ENCODE data around the gene GPR39.

Gene GPR39

DNA sequence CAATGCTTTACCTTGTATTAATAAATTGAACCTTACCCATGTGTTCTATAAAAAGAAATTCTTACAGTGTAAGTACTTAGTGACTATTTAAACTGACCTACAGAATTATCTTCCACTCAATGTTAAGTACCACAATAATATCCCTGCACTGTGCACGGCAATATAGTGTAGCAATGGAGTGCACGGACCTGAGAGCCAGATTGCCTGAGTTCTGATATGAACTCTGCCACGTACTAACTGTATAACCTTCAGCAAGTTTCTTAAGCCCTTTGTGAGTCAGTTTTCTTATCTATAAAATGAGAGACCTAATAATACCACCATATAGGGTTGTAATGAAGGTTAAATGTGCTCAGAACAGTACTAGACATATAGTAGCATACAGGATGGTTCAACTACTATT is 66.2 kb downstream of the GPR39 start:
- Histone ChIP-seq H3K9me3 (ENCODE audit: control insufficient read depth, insufficient read depth, low read length) (no peaks in the 10 kb centered on the region), H3K4me2 (ENCODE audit: low read length) (no peak overlapping the region), H3K27ac (ENCODE audit: low read depth, low read length) (no peak overlapping the region), H3K4me3 (ENCODE audit: low read length) (no peak overlapping the region), H3K9me2 (replicated peaks; ENCODE audit: control insufficient read depth, low read length) (no peaks in the 10 kb centered on the region), H4K20me1 (ENCODE audit: control insufficient read depth, insufficient read depth, low read depth, low read length) (no peaks in the 10 kb centered on the region), H3K27me3 (ENCODE audit: control insufficient read depth, low read length) (no peaks in the 10 kb centered on the region), H3K4me1 (ENCODE audit: control insufficient read depth, low read length) (no peaks in the 10 kb centered on the region), H3F3A (ENCODE audit: control insufficient read depth, insufficient read depth) (no peaks in the 10 kb centered on the region), H3K36me3 (ENCODE audit: control insufficient read depth, low read length) (no peaks in the 10 kb centered on the region), H3K79me2 (ENCODE audit: control insufficient read depth, low read length) (no peaks in the 10 kb centered on the region)
- TF ChIP-seq EZH2phosphoT487 (IDR thresholded peaks at IDR 0.05; ENCODE audit: borderline replicate concordance, low read length) = no peak
- TF ChIP-seq, protein P1, sequence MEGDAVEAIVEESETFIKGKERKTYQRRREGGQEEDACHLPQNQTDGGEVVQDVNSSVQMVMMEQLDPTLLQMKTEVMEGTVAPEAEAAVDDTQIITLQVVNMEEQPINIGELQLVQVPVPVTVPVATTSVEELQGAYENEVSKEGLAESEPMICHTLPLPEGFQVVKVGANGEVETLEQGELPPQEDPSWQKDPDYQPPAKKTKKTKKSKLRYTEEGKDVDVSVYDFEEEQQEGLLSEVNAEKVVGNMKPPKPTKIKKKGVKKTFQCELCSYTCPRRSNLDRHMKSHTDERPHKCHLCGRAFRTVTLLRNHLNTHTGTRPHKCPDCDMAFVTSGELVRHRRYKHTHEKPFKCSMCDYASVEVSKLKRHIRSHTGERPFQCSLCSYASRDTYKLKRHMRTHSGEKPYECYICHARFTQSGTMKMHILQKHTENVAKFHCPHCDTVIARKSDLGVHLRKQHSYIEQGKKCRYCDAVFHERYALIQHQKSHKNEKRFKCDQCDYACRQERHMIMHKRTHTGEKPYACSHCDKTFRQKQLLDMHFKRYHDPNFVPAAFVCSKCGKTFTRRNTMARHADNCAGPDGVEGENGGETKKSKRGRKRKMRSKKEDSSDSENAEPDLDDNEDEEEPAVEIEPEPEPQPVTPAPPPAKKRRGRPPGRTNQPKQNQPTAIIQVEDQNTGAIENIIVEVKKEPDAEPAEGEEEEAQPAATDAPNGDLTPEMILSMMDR (IDR thresholded peaks at IDR 0.05; ENCODE audit: low read depth, low read length, poor library complexity, severe bottlenecking) = no peak

- no peaks in the 10 kb centered on the region for H3K4me1 ChIP-seq (ENCODE audit: control insufficient read depth, low read length)
- H3K9me2 ChIP-seq (replicated peaks; ENCODE audit: control insufficient read depth, low read length) = no peaks in the 10 kb centered on the region
- TF ChIP-seq, protein P1 (IDR thresholded peaks at IDR 0.05; ENCODE audit: low read depth, low read length, poor library complexity, severe bottlenecking) = no peak
- TF ChIP-seq EZH2phosphoT487 (IDR thresholded peaks at IDR 0.05; ENCODE audit: borderline replicate concordance, low read length) = no peak
- H3K79me2 ChIP-seq (ENCODE audit: control insufficient read depth, low read length) = no peaks in the 10 kb centered on the region
- H3K36me3 ChIP-seq (ENCODE audit: control insufficient read depth, low read length) = no peaks in the 10 kb centered on the region
- H3K4me2 ChIP-seq (ENCODE audit: low read length) = no peak overlapping the region
- no peaks in the 10 kb centered on the region for H3K27me3 ChIP-seq (ENCODE audit: control insufficient read depth, low read length)
- H4K20me1 ChIP-seq (ENCODE audit: control insufficient read depth, insufficient read depth, low read depth, low read length) = no peaks in the 10 kb centered on the region
- no peak overlapping the region for H3K27ac ChIP-seq (ENCODE audit: low read depth, low read length)
- H3F3A ChIP-seq (ENCODE audit: control insufficient read depth, insufficient read depth) = no peaks in the 10 kb centered on the region
- H3K9me3 ChIP-seq (ENCODE audit: control insufficient read depth, insufficient read depth, low read length) = no peaks in the 10 kb centered on the region
- H3K4me3 ChIP-seq (ENCODE audit: low read length) = no peak overlapping the region
These were observed 67.5 kb downstream of the GPR39 start for GRCh38 chr2:132484144-132484543.

DNA sequence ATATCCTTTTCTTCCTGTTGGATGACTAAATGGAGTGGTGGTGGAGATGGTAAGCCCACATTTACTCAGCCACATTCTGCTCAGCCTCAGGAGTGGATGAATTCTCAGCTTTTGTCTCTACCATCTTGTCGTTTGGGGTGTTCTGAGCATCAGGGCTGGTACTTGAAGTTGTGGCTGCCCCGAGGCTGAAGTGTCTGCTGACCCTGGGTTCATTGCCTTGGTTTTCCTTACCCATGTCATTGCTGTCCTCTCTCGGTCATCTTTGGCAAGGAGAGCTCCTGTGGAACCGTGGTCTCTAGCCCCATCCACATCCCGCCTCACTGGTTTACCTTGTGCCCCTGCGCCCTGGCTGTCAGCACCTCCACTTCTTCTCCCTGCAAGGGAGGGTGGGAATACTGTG is 71.9 kb downstream of the GPR39 start:
- no peaks in the 10 kb centered on the region for H3K27me3 ChIP-seq (ENCODE audit: control insufficient read depth, low read length)
- TF ChIP-seq, protein P1 (IDR thresholded peaks at IDR 0.05; ENCODE audit: low read depth, low read length, poor library complexity, severe bottlenecking) = no peak
- TF ChIP-seq EZH2phosphoT487 (IDR thresholded peaks at IDR 0.05; ENCODE audit: borderline replicate concordance, low read length) = no peak
- no peaks in the 10 kb centered on the region for H4K20me1 ChIP-seq (ENCODE audit: control insufficient read depth, insufficient read depth, low read depth, low read length)
- H3K27ac ChIP-seq (ENCODE audit: low read depth, low read length) = no peak overlapping the region
- no peaks in the 10 kb centered on the region for H3K9me2 ChIP-seq (replicated peaks; ENCODE audit: control insufficient read depth, low read length)
- H3F3A ChIP-seq (ENCODE audit: control insufficient read depth, insufficient read depth) = no peaks in the 10 kb centered on the region
- H3K36me3 ChIP-seq (ENCODE audit: control insufficient read depth, low read length) = no peaks in the 10 kb centered on the region
- no peak overlapping the region for H3K4me2 ChIP-seq (ENCODE audit: low read length)
- H3K4me3 ChIP-seq (ENCODE audit: low read length) = no peak overlapping the region
- H3K9me3 ChIP-seq (ENCODE audit: control insufficient read depth, insufficient read depth, low read length) = no peaks in the 10 kb centered on the region
- no peaks in the 10 kb centered on the region for H3K4me1 ChIP-seq (ENCODE audit: control insufficient read depth, low read length)
- no peaks in the 10 kb centered on the region for H3K79me2 ChIP-seq (ENCODE audit: control insufficient read depth, low read length)

- no peaks in the 10 kb centered on the region for H3K27me3 ChIP-seq (ENCODE audit: control insufficient read depth, low read length)
- H3K27ac ChIP-seq (ENCODE audit: low read depth, low read length) = no peak overlapping the region
- no peaks in the 10 kb centered on the region for H3F3A ChIP-seq (ENCODE audit: control insufficient read depth, insufficient read depth)
- H3K36me3 ChIP-seq (ENCODE audit: control insufficient read depth, low read length) = no peaks in the 10 kb centered on the region
- H3K4me2 ChIP-seq (ENCODE audit: low read length) = no peak overlapping the region
- TF ChIP-seq EZH2phosphoT487 (IDR thresholded peaks at IDR 0.05; ENCODE audit: borderline replicate concordance, low read length) = no peak
- TF ChIP-seq, protein P1 (IDR thresholded peaks at IDR 0.05; ENCODE audit: low read depth, low read length, poor library complexity, severe bottlenecking) = no peak
- no peaks in the 10 kb centered on the region for H3K9me2 ChIP-seq (replicated peaks; ENCODE audit: control insufficient read depth, low read length)
- no peak overlapping the region for H3K4me3 ChIP-seq (ENCODE audit: low read length)
- no peaks in the 10 kb centered on the region for H3K9me3 ChIP-seq (ENCODE audit: control insufficient read depth, insufficient read depth, low read length)
- H3K4me1 ChIP-seq (ENCODE audit: control insufficient read depth, low read length) = no peaks in the 10 kb centered on the region
- no peaks in the 10 kb centered on the region for H4K20me1 ChIP-seq (ENCODE audit: control insufficient read depth, insufficient read depth, low read depth, low read length)
- H3K79me2 ChIP-seq (ENCODE audit: control insufficient read depth, low read length) = no peaks in the 10 kb centered on the region
These were observed 72.5 kb downstream of the GPR39 start for GRCh38 chr2:132489150-132489549.
